Inflammatory macrophage (primary cell): ENCODE results near the gene OARD1.
"Not testable (repeated sequence)": the region's sequence is repeated elsewhere in the genome, so short reads cannot be mapped to it uniquely, and the experiment has no call there.

Experiments used
- DNase-seq, 2 donors: peaks; one replicate each; pipeline ENCODE4 v3.0.0-alpha.2; 2020 to 2022

OARD1 gene

GRCh38 chr6:41025966-41026530 is 46.1 kb downstream of the OARD1 start:
- no peak for DNase-seq

GRCh38 chr6:41023114-41023513 is 49.0 kb downstream of the OARD1 start:
- DNase-seq = no peak

- no peak for DNase-seq
These were observed 49.9 kb downstream of the OARD1 start for GRCh38 chr6:41022294-41022693.

GRCh38 chr6:41021832-41022231 is 50.3 kb downstream of the OARD1 start:
- DNase-seq = no peak

- no peak for DNase-seq
These were observed 54.5 kb downstream of the OARD1 start for GRCh38 chr6:41017663-41018062.

- not testable (repeated sequence) for DNase-seq
These were observed 56.3 kb downstream of the OARD1 start for GRCh38 chr6:41015860-41016259.

- no peak for DNase-seq
These were observed 57.4 kb downstream of the OARD1 start for GRCh38 chr6:41014780-41015179.
